ENCODE measurements around the gene SQOR.

- TF ChIP-seq CTCF (IDR thresholded peaks at IDR 0.05): no peak
- TF ChIP-seq POLR2A (IDR thresholded peaks at IDR 0.05): no peak
Observed at GRCh38 chr15:45588219-45588875, 46.5 kb upstream of the SQOR start.

Data from body of pancreas (tissue), 4 donors.